Fibroblast of lung (primary cell): ENCODE measurements around the gene PDE8B. TPM values are rescaled to one million over a fixed set of nuclear protein-coding genes. Genes with fewer than 3 reads are reported as not detected.

Experiments used
- DNase-seq, 2 donors: peaks; one replicate each; pipeline versions ENCODE4 v3.0.0 to v3.0.0-alpha.2; 2010; ENCODE audit warnings: low read depth in 2 of 2
- H2AFZ ChIP-seq: 2 replicates; pipeline ENCODE4 v1.5.1; 2012; ENCODE audit warnings: low read length, control low read depth, inconsistent platforms
- H3K27ac ChIP-seq: 2 replicates; pipeline ENCODE4 v1.5.1; 2011; ENCODE audit warnings: low read length, control low read depth; ENCODE audit not compliant: insufficient read depth
- H3K27me3 ChIP-seq: 2 replicates; pipeline ENCODE4 v1.5.1; 2011; ENCODE audit warnings: mild to moderate bottlenecking, low read length; ENCODE audit not compliant: control insufficient read depth, insufficient read depth
- H3K36me3 ChIP-seq: 2 replicates; pipeline ENCODE4 v1.5.1; 2011; ENCODE audit warnings: low read length; ENCODE audit not compliant: control insufficient read depth, insufficient read depth
- H3K4me1 ChIP-seq: 2 replicates; pipeline ENCODE4 v1.5.1; 2011; ENCODE audit warnings: low read length; ENCODE audit not compliant: control insufficient read depth, insufficient read depth; ENCODE audit errors: extremely low read depth
- H3K4me2 ChIP-seq: 2 replicates; pipeline ENCODE4 v1.5.1; 2011; ENCODE audit warnings: low read length, control low read depth; ENCODE audit not compliant: insufficient read depth; ENCODE audit errors: extremely low read depth
- H3K4me3 ChIP-seq, 4 experiments: fragments of 200-600 bp in 1 of 4; sonication (generic) in 1 of 4; replicated peaks in 1 of 4; 2 replicates each; pipeline ENCODE4 v1.5.1; 2011 to 2016; ENCODE audit warnings: low read length in 4 of 4, low read depth in 3 of 4, mild to moderate bottlenecking in 3 of 4, control low read depth in 2 of 4, inconsistent platforms in 1 of 4, mixed read lengths in 1 of 4; ENCODE audit not compliant: insufficient read depth in 1 of 4; ENCODE audit errors: control extremely low read depth in 1 of 4
- H3K79me2 ChIP-seq: 2 replicates; pipeline ENCODE4 v1.5.1; 2012; ENCODE audit warnings: mild to moderate bottlenecking, low read length, inconsistent platforms; ENCODE audit not compliant: control insufficient read depth, insufficient read depth
- H3K9ac ChIP-seq: 2 replicates; pipeline ENCODE4 v1.5.1; 2011; ENCODE audit warnings: mild to moderate bottlenecking, low read length, control low read depth; ENCODE audit not compliant: insufficient read depth
- H3K9me3 ChIP-seq: 2 replicates; pipeline ENCODE4 v1.5.1; 2012; ENCODE audit warnings: low read depth, low read length; ENCODE audit not compliant: control insufficient read depth, insufficient read depth
- H4K20me1 ChIP-seq: 2 replicates; pipeline ENCODE4 v1.5.1; 2011; ENCODE audit warnings: low read length; ENCODE audit not compliant: control insufficient read depth, insufficient read depth; ENCODE audit errors: extremely low read depth
- CTCF ChIP-seq, 2 donors: IDR thresholded peaks in 1 of 2; conservative IDR thresholded peaks in 1 of 2; 1 replicate in 1 of 2; 2 replicates in 1 of 2; pipeline ENCODE4 v1.5.1; 2011 to 2012; ENCODE audit warnings: low read length in 2 of 2, control low read depth in 1 of 2, inconsistent platforms in 1 of 2, low read depth in 1 of 2, mild to moderate bottlenecking in 1 of 2
- EZH2 ChIP-seq: IDR thresholded peaks from 2 replicates; pipeline ENCODE4 v1.5.1; 2012; ENCODE audit warnings: low read length, control low read depth, mild to moderate bottlenecking; ENCODE audit errors: missing control alignments
- polyA plus RNA-seq, 2 donors: library from polyadenylated mRNA; depleted of rRNA in 1 of 2; stranded (reverse) in 1 of 2; unstranded in 1 of 2; fragments of >200 nt; gene quantifications; 2 replicates each; pipeline ENCODE4 v1.2.1, GENCODE V29; 2011 to 2012; ENCODE audit warnings: missing spikeins in 1 of 2
- total RNA-seq: library from RNA; depleted of rRNA; stranded (reverse); fragments of >200 nt; gene quantifications from 2 replicates; pipeline ENCODE4 v1.2.1, GENCODE V29; 2014

PDE8B gene
- total and polyA plus RNA-seq, 2 donors (not counting 1 experiment from before 2014, with no cell fraction given), result 0.17 to 0.18 TPM

DNA sequence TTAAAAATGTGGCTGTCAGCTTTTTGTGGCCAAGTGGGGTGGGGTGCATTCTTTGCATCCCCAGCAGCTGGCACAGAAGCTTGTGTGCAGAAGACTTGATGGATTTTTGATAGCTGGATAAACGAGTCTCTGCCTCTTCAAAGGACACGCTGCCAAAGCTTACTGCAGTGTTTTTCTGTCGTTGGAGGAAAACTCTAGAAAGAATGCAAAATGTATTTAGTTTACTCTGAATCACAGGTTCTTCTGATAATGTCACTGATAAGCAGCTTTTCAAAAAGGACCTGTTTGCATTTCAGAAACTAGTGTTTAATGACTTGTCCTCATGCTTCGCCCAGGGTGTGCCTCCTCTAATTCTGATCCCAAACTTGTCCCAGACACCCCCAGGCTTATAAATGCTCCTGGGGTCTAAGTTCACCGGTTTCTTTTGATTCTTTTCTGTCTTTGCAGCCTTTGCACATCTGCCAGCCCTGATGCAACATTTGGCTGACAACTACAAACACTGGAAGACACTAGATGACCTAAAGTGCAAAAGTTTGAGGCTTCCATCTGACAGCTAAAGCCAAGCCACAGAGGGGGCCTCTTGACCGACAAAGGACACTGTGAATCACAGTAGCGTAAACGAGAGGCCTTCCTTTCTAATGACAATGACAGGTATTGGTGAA lies 215.6 kb downstream of the PDE8B start:
- Histone ChIP-seq H3K27ac (no peak overlapping the region), H4K20me1 (no peaks in the 10 kb centered on the region), H3K9ac (no peak overlapping the region), H3K4me2 (no peak overlapping the region), H3K36me3 (no peaks in the 10 kb centered on the region), H3K9me3 (no peaks in the 10 kb centered on the region), H3K27me3 (no peaks in the 10 kb centered on the region), H3K79me2 (no peaks in the 10 kb centered on the region), H2AFZ (no peak overlapping the region), H3K4me1 (peaks cover 19% of the 10 kb centered on the region), H3K4me3 (no peak overlapping the region)
- TF ChIP-seq CTCF (conservative IDR thresholded peaks at IDR 0.05 in 1 of 2, IDR thresholded peaks at IDR 0.05 in 1 of 2; ENCODE audit: low read depth in 1 of 2, low read length in 2 of 2) (no peak), EZH2 (no peak)
- peak in 1 of 2 donors; percentile 11 for DNase-seq

- Histone ChIP-seq H3K9me3 (no peaks in the 10 kb centered on the region), H3K27me3 (no peaks in the 10 kb centered on the region), H3K4me3 (no peak overlapping the region), H2AFZ (no peak overlapping the region), H3K79me2 (no peaks in the 10 kb centered on the region), H3K36me3 (no peaks in the 10 kb centered on the region), H4K20me1 (no peaks in the 10 kb centered on the region), H3K9ac (no peak overlapping the region), H3K4me2 (no peak overlapping the region), H3K4me1 (peaks cover 19% of the 10 kb centered on the region), H3K27ac (no peak overlapping the region)
- DNase-seq, result peak; percentile 35 to 53
- TF ChIP-seq CTCF (conservative IDR thresholded peaks at IDR 0.05 in 1 of 2, IDR thresholded peaks at IDR 0.05 in 1 of 2; ENCODE audit: low read depth in 1 of 2, low read length in 2 of 2) (no peak), EZH2 (no peak)
Measured at GRCh38 chr5:77426670-77427069, 216.2 kb downstream of the PDE8B start.

- Histone ChIP-seq H3K4me1 (peaks cover 19% of the 10 kb centered on the region), H3K9ac (no peak overlapping the region), H4K20me1 (no peaks in the 10 kb centered on the region), H3K79me2 (no peaks in the 10 kb centered on the region), H3K27me3 (no peaks in the 10 kb centered on the region), H3K27ac (peak overlapping the region; percentile 3), H3K36me3 (no peaks in the 10 kb centered on the region), H3K9me3 (no peaks in the 10 kb centered on the region), H2AFZ (no peak overlapping the region), H3K4me2 (peak overlapping the region; percentile 55), H3K4me3 (no peak overlapping the region)
- TF ChIP-seq EZH2, result no peak
- TF ChIP-seq CTCF (conservative IDR thresholded peaks at IDR 0.05 in 1 of 2, IDR thresholded peaks at IDR 0.05 in 1 of 2; ENCODE audit: low read depth in 1 of 2, low read length in 2 of 2), result no peak
- no peak for DNase-seq
Measured at GRCh38 chr5:77427998-77428397, 217.5 kb downstream of the PDE8B start.
